Vagina (tissue), 2 donors: ENCODE results near the gene INPP5A. TPM values are rescaled to one million over a fixed set of nuclear protein-coding genes. Genes with fewer than 3 reads are reported as not detected.
A peak's percentile ranks its signal among the peaks of the same experiment; 100 is the strongest.
"Not testable (repeated sequence)": the region's sequence is repeated elsewhere in the genome, so short reads cannot be mapped to it uniquely, and the experiment has no call there.

Experiments
- DNase-seq, 2 donors: peaks; one replicate each; pipeline ENCODE4 v3.0.0-alpha.2; 2017; ENCODE audit errors: extremely low spot score in 2 of 2
- H3K27ac ChIP-seq: fragments of 200-600 bp; sonication (generic); one replicate; pipeline ENCODE4 v1.5.1; 2019
- H3K27me3 ChIP-seq: fragments of 200-600 bp; sonication (generic); one replicate; pipeline ENCODE4 v1.5.1; 2019
- H3K36me3 ChIP-seq, 2 donors: fragments of 200-600 bp; sonication (generic); one replicate each; pipeline ENCODE4 v1.5.1; 2017 to 2019
- H3K4me1 ChIP-seq: fragments of 200-600 bp; sonication (generic); one replicate; pipeline ENCODE4 v1.5.1; 2019
- H3K4me3 ChIP-seq, 2 donors: fragments of 200-600 bp; sonication (generic); 1 replicate in 1 of 2; 2 replicates in 1 of 2; pipeline ENCODE4 v1.5.1; 2016 to 2019
- H3K9me3 ChIP-seq: fragments of 200-600 bp; sonication (generic); one replicate; pipeline ENCODE4 v1.5.1; 2019
- POLR2A ChIP-seq, 2 donors: fragments of 450-650 bp; IDR thresholded peaks; one replicate each; pipeline ENCODE4 v1.6.1; 2017; ENCODE audit warnings: antibody characterized with exemption in 2 of 2, mild to moderate bottlenecking in 2 of 2, moderate library complexity in 2 of 2
- POLR2AphosphoS5 ChIP-seq, 2 donors: sonication (generic); formaldehyde crosslinking; IDR thresholded peaks; one replicate each; pipeline ENCODE4 v1.9.0; 2017; ENCODE audit warnings: antibody characterized with exemption in 2 of 2, mild to moderate bottlenecking in 2 of 2, low read depth in 1 of 2; ENCODE audit not compliant: insufficient read depth in 1 of 2
- intact Hi-C: fragments of 100-400 bp; cut with DNase I; formaldehyde crosslinking; loops from one replicate; pipeline ENCODE4 v1.15.1; 2023
- total RNA-seq: library from RNA; depleted of rRNA; stranded (reverse); fragments of >200 nt; gene quantifications from one replicate; pipeline ENCODE4 v1.2.3, GENCODE V29; 2016
- TF ChIP-seq, protein P1 (sequence below), 3 experiments: fragments of 450-650 bp in 2 of 3; fragments of 200-600 bp in 1 of 3; sonication (generic) in 1 of 3; IDR thresholded peaks; one replicate each; pipeline ENCODE4 v1.5.1; 2017 to 2019; ENCODE audit warnings: antibody characterized with exemption in 3 of 3, mild to moderate bottlenecking in 2 of 3, moderate library complexity in 2 of 3

The INPP5A gene
- total RNA-seq, 1 donor from 2014 or later: 24.3 TPM

DNA sequence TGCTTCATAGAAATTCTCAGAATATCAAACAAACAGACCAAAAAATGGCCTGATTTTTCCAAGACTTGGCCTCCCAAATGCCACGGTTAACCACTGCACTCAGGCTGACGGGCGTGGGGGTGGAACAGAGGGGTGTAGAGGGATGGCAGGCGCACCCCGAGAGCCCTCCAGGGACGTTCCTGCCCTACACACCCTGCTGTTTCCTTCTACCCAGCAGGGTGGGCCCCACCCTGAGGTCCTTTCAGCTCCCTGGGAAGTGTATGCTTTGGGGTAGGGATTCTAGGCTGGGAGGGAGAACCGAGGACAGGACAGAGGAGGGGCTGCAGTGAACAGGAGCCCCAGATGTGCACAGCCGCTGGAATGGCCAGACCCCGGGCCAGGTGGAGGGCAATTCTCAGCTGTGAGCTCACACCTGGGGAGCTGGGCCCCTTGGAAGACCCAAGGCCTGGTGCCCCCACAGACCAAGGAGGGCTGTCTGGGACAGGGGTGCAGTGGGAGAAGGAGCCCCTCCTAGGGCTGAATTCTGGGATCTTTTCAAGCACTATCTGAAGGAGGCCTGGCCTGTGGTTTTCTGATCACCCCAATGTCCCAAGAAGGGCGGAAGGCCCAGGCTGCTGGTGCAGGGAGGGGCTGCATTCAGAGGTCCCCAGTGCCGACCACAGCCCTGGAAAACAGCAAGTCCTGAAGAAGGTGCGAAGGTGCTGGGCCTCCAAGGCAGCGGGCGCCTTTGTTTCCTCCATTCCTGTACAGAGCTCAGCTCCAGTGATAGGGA, 32.9 kb upstream of the INPP5A start:
- no peaks in the 10 kb centered on the region for H3K36me3 ChIP-seq
- no peaks in the 10 kb centered on the region for H3K9me3 ChIP-seq
- H3K4me1 ChIP-seq: peaks cover 22% of the 10 kb centered on the region
- TF ChIP-seq POLR2A (IDR thresholded peaks at IDR 0.05) (no peak), POLR2AphosphoS5 (IDR thresholded peaks at IDR 0.05; ENCODE audit: insufficient read depth in 1 of 2, low read depth in 1 of 2) (no peak)
- TF ChIP-seq, protein P1, sequence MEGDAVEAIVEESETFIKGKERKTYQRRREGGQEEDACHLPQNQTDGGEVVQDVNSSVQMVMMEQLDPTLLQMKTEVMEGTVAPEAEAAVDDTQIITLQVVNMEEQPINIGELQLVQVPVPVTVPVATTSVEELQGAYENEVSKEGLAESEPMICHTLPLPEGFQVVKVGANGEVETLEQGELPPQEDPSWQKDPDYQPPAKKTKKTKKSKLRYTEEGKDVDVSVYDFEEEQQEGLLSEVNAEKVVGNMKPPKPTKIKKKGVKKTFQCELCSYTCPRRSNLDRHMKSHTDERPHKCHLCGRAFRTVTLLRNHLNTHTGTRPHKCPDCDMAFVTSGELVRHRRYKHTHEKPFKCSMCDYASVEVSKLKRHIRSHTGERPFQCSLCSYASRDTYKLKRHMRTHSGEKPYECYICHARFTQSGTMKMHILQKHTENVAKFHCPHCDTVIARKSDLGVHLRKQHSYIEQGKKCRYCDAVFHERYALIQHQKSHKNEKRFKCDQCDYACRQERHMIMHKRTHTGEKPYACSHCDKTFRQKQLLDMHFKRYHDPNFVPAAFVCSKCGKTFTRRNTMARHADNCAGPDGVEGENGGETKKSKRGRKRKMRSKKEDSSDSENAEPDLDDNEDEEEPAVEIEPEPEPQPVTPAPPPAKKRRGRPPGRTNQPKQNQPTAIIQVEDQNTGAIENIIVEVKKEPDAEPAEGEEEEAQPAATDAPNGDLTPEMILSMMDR (IDR thresholded peaks at IDR 0.05): no peak
- no peak for DNase-seq
- no peak overlapping the region for H3K27ac ChIP-seq
- no peak overlapping the region for H3K4me3 ChIP-seq
- intact Hi-C loops: no loop called here
- no peaks in the 10 kb centered on the region for H3K27me3 ChIP-seq

DNA sequence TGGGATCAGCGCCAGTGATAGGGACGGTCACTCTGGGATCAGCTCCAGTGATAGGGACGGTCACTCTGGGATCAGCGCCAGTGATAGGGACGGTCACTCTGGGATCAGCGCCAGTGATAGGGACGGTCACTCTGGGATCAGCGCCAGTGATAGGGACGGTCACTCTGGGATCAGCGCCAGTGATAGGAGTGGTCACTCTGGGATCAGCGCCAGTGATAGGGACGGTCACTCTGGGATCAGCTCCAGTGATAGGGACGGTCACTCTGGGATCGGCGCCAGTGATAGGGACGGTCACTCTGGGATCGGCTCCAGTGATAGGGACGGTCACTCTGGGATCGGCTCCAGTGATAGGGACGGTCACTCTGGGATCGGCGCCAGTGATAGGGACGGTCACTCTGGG, 32.0 kb upstream of the INPP5A start:
- intact Hi-C loops, DNase-seq, H3K9me3 ChIP-seq, H3K27me3 ChIP-seq, H3K36me3 ChIP-seq, H3K4me3 ChIP-seq: not testable (repeated sequence)
- Histone ChIP-seq H3K27ac (peak overlapping the region; percentile 34), H3K4me1 (peaks cover 22% of the 10 kb centered on the region)

DNA sequence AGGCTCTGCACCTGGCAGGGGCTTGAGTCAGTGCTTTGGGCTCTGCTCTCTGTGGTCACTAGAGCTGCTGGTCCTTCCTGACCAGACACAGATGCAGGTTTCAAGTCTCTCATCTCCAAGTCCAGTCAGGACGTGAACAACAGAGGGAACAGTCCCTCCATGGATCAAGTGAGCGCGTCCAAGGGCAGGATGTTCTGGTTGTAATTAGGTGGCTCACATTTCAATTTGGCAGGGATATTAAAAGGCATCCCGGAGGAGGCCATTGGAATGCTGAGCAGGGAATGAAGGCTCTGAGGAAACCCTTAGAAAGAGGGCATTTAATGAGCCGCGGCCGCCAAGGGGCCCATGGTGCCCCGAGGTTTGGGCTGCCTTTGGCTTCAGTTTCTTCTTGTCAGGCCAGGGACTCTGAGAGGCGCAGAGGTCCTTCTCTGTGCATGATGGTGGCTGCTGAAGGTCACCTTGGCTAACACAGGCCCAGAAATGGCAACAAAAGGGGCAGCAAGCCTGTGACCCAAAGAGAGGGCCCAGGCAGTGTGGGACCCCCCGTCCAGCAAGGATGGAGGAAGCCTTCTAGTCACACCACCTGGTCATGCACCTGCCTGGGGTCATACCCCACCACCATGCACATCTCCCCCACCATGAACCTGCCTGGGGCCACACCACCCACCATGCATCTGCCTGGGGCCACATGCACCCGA, 30.7 kb upstream of the INPP5A start:
- intact Hi-C loops: no loop called here
- H3K4me3 ChIP-seq: no peak overlapping the region

DNA sequence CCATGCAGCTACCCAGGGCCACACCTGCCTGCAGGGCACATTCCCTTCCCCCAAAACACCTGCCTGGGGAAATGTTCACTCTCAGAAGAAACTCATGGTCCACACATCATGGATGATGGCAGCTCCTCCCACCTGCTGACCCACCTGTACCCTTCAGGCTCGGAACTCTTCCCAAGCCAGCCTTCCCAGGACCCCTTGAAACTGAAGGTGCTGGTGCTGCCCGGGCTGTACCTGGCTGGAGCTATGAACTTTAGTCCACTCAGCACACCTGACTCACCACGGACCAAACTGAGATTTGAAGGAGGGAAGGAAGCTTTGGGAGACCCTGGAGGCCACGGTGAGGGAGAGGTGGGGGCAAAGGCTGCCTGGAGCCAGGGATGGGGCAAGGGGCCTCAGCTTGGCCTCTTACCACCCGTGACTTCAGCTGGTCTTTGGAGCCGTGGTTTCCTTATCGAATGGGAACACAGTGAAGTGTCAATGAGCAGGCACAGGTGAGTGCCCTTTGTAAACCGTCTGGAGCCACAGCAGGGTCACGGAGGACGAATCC, 30.1 kb upstream of the INPP5A start:
- no peak for TF ChIP-seq POLR2A (IDR thresholded peaks at IDR 0.05)
- no peak for TF ChIP-seq POLR2AphosphoS5 (IDR thresholded peaks at IDR 0.05; ENCODE audit: insufficient read depth in 1 of 2, low read depth in 1 of 2)
- Histone ChIP-seq H3K4me3 (no peak overlapping the region), H3K27ac (peak overlapping the region; percentile 72), H3K9me3 (no peaks in the 10 kb centered on the region), H3K36me3 (no peaks in the 10 kb centered on the region), H3K4me1 (peaks cover 22% of the 10 kb centered on the region), H3K27me3 (no peaks in the 10 kb centered on the region)
- intact Hi-C loops: no loop called here
- no peak for DNase-seq

More for the DNA sequence above, 30.7 kb upstream of the INPP5A start:
- H3K4me1 ChIP-seq: peaks cover 22% of the 10 kb centered on the region
- no peak for DNase-seq
- peak overlapping the region; percentile 72 for H3K27ac ChIP-seq
- TF ChIP-seq POLR2AphosphoS5 (IDR thresholded peaks at IDR 0.05; ENCODE audit: insufficient read depth in 1 of 2, low read depth in 1 of 2): peak; percentile 36 to 67
- TF ChIP-seq, protein P1 (IDR thresholded peaks at IDR 0.05): no peak
- TF ChIP-seq POLR2A (IDR thresholded peaks at IDR 0.05): no peak
- no peaks in the 10 kb centered on the region for H3K9me3 ChIP-seq
- H3K36me3 ChIP-seq: no peaks in the 10 kb centered on the region
- no peaks in the 10 kb centered on the region for H3K27me3 ChIP-seq

DNA sequence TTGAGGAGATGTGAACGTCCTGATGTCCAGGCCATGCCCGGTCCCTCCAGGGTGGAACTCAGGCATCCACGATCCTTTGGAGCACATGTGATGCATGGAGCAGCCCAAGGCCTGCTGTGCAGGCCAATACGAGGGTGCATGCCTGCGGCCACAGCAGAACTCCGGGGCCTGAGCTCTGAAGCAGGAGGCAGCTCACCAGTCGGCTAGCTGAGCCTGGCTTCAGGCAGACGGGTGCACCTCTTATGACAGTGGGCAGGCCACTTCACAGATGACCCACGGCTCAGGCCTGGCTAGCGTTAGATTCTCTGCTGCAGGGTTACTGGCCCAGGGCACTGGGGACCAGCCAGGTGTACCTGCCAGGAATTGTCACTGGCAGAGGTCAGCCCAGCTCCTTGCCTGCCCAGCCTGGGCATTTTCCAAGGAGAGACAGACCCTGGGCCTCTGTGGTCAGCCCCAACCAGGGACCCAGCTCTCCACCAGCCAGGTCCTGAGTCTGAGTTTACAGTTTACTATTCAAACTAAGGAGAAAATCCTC, 29.6 kb upstream of the INPP5A start:
- H3K36me3 ChIP-seq: no peaks in the 10 kb centered on the region
- intact Hi-C loops: no loop called here
- no peak for DNase-seq
- H3K27ac ChIP-seq: peak overlapping the region; percentile 40
- no peaks in the 10 kb centered on the region for H3K9me3 ChIP-seq
- H3K4me3 ChIP-seq: no peak overlapping the region
- H3K4me1 ChIP-seq: peaks cover 22% of the 10 kb centered on the region
- H3K27me3 ChIP-seq: no peaks in the 10 kb centered on the region
- TF ChIP-seq POLR2A (IDR thresholded peaks at IDR 0.05): no peak
- TF ChIP-seq, protein P1 (IDR thresholded peaks at IDR 0.05): no peak
- no peak for TF ChIP-seq POLR2AphosphoS5 (IDR thresholded peaks at IDR 0.05; ENCODE audit: insufficient read depth in 1 of 2, low read depth in 1 of 2)
